Measurements from ENCODE around the gene NOP53. TPM values are rescaled to one million over a fixed set of nuclear protein-coding genes. Genes with fewer than 3 reads are reported as not detected.
A peak's percentile ranks its signal among the peaks of the same experiment; 100 is the strongest.
"Not testable (repeated sequence)": the region's sequence is repeated elsewhere in the genome, so short reads cannot be mapped to it uniquely, and the experiment has no call there.

NOP53 gene
- total RNA-seq, 1 experiment from 2014 or later = 289 TPM

GRCh38 chr19:47777245-47778048, 32.1 kb downstream of the NOP53 start:
- ChIA-PET POLR2A (interaction anchor here (0.5 to 1.0 kb wide), 4 partner anchors 9 to 17 kb away, joined by 3 to 8 read pairs (median 6); no protein-coding TSS in a partner anchor), CTCF (interaction anchor here (0.6 to 2.0 kb wide), 7 partner anchors 11 to 539 kb away, joined by 3 to 12 read pairs (median 4); no protein-coding TSS in a partner anchor)
- H3K36me3 Mint-ChIP-seq = peaks cover 19% of the 10 kb centered on the region
- not testable (repeated sequence) for H3K27me3 Mint-ChIP-seq (ENCODE audit: low read depth); H3K9me3 Mint-ChIP-seq; ATAC-seq; DNase-seq (ENCODE audit: low spot score)
- H3K4me1 Mint-ChIP-seq = peaks cover 36% of the 10 kb centered on the region
- peak overlapping the region; percentile 92 for H3K4me3 Mint-ChIP-seq
- TF ChIP-seq ZNF121 (CRISPR knock-in tag; IDR thresholded peaks at IDR 0.05) = peak; percentile 99
- H3K27ac Mint-ChIP-seq = peak overlapping the region; percentile 94

GRCh38 chr19:47778049-47778953, 33.0 kb downstream of the NOP53 start, which contains the start of gene SELENOW:
TSS of gene SELENOW (plus strand) at chr19:47778703. CDS start at chr19:47778786, 83 bp downstream.
- POLR2A ChIA-PET = interaction anchor here (0.5 to 1.0 kb wide), 5 partner anchors 8 to 43 kb away, joined by 3 to 8 read pairs (median 4); no protein-coding TSS in a partner anchor
- DNase-seq (ENCODE audit: low spot score) (peak; percentile 84), ATAC-seq (peak; percentile 78)
- Mint-ChIP-seq H3K27ac (peak within 1 kb of the TSS; percentile 94), H3K4me3 (peak within 1 kb of the TSS; percentile 92), H3K9me3 (no peaks in the 10 kb centered on the region), H3K36me3 (peaks cover 27% of the 10 kb centered on the region), H3K27me3 (ENCODE audit: low read depth) (no peaks in the 10 kb centered on the region), H3K4me1 (peaks cover 36% of the 10 kb centered on the region)
- CTCF ChIA-PET = interaction anchor here (0.6 to 2.0 kb wide), 7 partner anchors 10 to 540 kb away, joined by 3 to 12 read pairs (median 4); no protein-coding TSS in a partner anchor
- TF ChIP-seq E2F1 (CRISPR knock-in tag; IDR thresholded peaks at IDR 0.05) = no peak
- peak; percentile 80; the same call in 1 of the 2 replicates for TF ChIP-seq FOXP1 (CRISPR knock-in tag; IDR thresholded peaks at IDR 0.05; ENCODE audit: borderline replicate concordance)
- TF ChIP-seq ZNF423 (CRISPR knock-in tag; IDR thresholded peaks at IDR 0.05) = peak; percentile 64
- TF ChIP-seq ZMAT4 (CRISPR knock-in tag; IDR thresholded peaks at IDR 0.05) = no peak
- no peak for TF ChIP-seq ATF2 (CRISPR knock-in tag; IDR thresholded peaks at IDR 0.05; ENCODE audit: borderline replicate concordance, low read depth)
- TF ChIP-seq HMGA2 (CRISPR knock-in tag; IDR thresholded peaks at IDR 0.05) = no peak
- TF ChIP-seq SMAD3 (CRISPR knock-in tag; IDR thresholded peaks at IDR 0.05; ENCODE audit: borderline replicate concordance) = no peak
- TF ChIP-seq E2F5 (CRISPR knock-in tag; IDR thresholded peaks at IDR 0.05) = peak; percentile 73
- no peak; the same call in 1 of the 2 replicates for TF ChIP-seq CREB1 (CRISPR knock-in tag; IDR thresholded peaks at IDR 0.05)
- TF ChIP-seq ZSCAN18 (CRISPR knock-in tag; IDR thresholded peaks at IDR 0.05) = no peak
- TF ChIP-seq ZBTB21 (CRISPR knock-in tag; IDR thresholded peaks at IDR 0.05; ENCODE audit: borderline replicate concordance) = no peak
- peak; percentile 50; the same call in 1 of the 2 replicates for TF ChIP-seq KAT7 (CRISPR knock-in tag; IDR thresholded peaks at IDR 0.05; ENCODE audit: borderline replicate concordance)
- TF ChIP-seq SP1 (CRISPR knock-in tag; conservative IDR thresholded peaks at IDR 0.05) = peak; percentile 99
- TF ChIP-seq NR2C2 (CRISPR knock-in tag; IDR thresholded peaks at IDR 0.05) = no peak
- TF ChIP-seq ZNF532 (CRISPR knock-in tag; IDR thresholded peaks at IDR 0.05; ENCODE audit: borderline replicate concordance) = no peak
- no peak for TF ChIP-seq ZNF317 (CRISPR knock-in tag; IDR thresholded peaks at IDR 0.05; ENCODE audit: borderline replicate concordance, low read depth)
- TF ChIP-seq ELF4 (CRISPR knock-in tag; IDR thresholded peaks at IDR 0.05; ENCODE audit: low read depth) = no peak
- TF ChIP-seq USF1 (CRISPR knock-in tag; IDR thresholded peaks at IDR 0.05) = no peak
- TF ChIP-seq NFATC4 (CRISPR knock-in tag; IDR thresholded peaks at IDR 0.05) = no peak
- no peak for TF ChIP-seq ESRRA (CRISPR knock-in tag; IDR thresholded peaks at IDR 0.05; ENCODE audit: borderline replicate concordance)

All from WTC11 (cell line).